Activated CD4-positive, alpha-beta T cell treated with anti-CD3 and anti-CD28 coated beads, Interleukin-2, amount 50 U/mL, for 48 hours (primary cell): ENCODE results near the gene GET4.

ENCODE experiments used
- DNase-seq, 2 experiments: peaks; one replicate each; pipeline ENCODE4 v3.0.0-alpha.2; 2020

The GET4 gene, protein sequence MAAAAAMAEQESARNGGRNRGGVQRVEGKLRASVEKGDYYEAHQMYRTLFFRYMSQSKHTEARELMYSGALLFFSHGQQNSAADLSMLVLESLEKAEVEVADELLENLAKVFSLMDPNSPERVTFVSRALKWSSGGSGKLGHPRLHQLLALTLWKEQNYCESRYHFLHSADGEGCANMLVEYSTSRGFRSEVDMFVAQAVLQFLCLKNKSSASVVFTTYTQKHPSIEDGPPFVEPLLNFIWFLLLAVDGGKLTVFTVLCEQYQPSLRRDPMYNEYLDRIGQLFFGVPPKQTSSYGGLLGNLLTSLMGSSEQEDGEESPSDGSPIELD

DNA sequence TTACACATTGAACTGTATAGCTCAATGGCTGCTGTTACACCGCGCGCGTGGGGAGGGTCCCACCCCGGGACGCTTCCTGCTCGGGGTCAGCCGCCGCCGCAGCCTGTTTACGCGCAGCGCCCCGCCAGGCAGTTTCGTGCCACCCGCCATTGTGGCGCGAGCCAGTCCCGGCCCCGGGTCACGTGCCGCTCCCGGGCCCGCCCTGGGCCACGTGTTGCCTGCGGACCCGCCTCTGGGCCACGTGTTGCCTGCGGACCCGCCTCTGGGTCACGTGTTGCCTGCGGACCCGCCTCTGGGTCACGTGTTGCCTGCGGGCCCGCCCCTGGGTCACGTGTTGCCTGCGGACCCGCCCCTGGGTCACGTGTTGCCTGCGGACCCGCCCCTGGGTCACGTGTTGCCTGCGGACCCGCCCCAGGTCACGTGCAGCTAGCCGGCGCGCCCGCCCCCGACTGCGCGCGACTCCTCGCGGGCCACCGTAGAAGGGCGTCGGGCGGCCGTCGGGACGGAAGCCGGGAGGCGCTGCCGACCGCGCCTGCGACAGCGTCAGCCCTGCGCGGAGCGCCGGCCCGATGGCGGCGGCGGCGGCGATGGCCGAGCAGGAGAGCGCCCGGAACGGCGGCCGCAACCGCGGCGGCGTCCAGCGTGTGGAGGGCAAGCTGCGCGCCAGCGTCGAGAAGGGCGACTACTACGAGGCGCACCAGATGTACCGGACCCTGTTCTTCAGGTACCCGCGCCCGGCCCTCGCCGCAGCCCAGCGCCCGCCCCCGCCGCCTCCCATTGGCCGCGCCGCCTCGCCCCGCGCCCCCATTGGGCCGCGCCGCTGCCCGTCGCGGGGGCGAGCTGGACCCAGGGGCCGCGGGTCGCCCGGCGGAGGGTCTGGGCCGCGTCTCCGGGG is at the start of gene GET4:
TSS of gene GET4 (plus strand) at position 478 of the 895 bp plus-strand sequence. CDS start at position 570, 92 bp downstream.
- peak; percentile 95 for DNase-seq

DNA sequence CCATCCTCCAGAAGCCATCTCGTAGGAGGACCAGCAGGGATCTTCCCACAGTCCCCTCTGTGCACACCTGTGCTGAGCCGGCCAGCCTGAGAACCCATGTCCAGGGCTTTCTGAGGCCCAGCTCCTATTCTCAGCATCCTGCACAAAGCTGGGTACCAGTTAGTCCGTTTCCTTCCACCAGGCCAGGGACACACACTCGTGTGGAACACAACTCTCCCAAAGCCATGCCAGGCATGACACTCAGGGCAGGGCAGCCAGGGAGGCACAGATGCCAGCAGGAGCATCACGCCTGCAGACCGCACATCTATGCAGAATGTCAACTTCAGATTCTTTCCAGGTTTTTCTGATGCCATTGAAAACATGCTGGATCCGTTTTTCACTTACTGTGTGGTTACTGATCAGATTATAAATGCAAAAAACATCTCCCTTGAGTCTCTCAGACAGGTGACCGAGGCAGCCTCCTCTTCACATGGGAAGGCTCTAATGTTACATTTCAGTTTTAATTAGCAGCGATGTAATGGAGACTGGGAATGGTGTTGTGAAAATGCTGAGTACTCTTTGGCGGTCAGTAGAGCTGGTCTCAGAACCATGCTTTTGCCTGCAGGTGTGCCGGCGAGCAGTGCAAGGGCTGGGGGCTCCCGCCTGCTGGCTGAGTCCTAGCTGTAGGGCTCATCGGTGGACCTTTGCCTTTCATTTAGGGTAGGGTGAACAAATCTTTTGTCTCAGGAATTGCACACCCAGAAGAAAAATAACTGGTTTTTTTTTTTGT is 47.4 kb upstream of the GET4 start:
- DNase-seq, result no peak

DNA sequence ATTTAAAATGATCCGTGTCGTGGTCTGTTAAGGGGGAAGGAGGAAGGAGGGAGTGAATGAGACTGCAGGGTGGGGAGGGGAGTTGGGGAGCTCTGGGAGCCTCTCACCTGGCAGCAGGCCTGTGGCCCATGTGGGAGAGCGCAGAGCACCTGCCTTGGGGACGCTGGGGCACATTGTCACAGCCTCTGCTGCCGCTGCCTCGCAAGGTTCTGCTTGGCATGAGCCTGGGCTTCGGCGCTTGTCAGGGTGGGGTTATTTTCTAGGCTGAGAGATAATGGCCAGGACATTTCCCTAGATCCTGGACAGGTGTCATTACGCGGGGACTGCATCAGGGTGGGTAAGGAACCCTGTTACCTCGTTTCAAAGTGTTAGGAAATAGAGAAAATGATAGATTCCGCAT is 46.3 kb upstream of the GET4 start:
- no peak for DNase-seq

DNA sequence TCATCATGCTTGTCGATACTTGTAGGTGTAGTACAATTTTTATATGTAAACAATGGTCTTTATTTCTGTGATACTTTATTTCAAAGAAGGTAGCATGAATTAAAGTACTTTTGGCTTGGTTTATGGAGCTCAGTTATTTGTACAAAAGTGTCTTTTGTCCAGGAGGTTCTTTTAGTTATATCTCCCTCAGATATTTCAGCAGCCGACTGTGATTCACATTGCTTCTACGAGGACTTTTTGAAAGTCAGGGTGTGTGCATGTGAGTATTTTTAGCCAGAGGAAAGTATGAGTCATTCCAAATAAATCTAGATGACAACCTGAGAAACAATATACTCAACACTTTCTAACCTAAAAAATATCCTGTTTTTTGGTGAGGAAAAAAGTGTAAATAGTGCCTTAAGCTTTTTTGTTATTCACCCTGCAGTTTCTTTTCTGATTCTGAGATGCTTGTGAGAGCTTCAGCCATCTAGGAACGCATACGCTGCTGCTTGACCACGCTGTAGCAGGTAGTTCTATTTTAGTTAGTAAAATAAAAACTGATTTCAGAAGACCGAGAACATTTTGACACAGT is 44.7 kb upstream of the GET4 start:
- DNase-seq, result peak in 1 of 2 experiments; percentile 26

DNA sequence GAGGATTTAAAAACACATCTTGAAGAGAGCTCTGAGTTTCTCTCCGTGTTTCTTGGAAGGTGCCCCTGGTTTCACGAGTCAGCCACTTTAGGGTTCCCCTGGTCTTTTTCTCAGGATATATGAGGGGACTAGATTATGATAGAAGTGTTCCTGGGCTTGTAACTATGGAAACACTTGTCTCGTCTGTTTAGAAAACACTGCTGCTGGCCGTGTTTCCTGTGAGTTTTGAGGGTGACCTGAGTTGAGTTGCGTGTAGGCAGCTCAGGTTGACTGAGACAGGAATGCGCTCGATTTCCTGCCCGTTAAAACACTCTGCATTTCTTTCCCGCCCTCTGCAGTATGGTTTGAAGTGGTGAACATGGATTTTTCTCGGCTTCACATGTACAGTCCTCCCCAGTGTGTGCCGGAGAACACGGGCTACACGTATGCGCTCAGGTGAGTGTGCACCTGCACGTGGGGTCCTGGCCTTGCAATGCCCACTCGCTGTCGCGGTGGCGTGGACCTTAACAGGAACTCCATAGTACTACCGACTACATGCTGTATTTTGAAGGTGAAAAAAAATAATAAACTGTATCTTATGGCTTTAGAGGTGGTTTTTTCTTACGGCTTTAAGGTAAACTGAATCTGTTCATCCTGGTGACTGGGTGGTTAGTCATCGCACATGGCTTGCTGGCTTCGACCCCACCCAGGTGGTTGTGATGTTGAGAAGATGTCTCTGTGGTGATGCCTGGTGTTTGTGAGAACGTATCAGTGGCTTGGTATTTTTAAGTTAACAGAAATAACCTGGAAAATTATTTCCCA is 44.0 kb upstream of the GET4 start, which contains the start of gene SUN1:
TSS of gene SUN1 (plus strand) at position 310 of the 801 bp plus-strand sequence. CDS start at position 359, 49 bp downstream.
- DNase-seq, result peak; percentile 60 to 72

DNA sequence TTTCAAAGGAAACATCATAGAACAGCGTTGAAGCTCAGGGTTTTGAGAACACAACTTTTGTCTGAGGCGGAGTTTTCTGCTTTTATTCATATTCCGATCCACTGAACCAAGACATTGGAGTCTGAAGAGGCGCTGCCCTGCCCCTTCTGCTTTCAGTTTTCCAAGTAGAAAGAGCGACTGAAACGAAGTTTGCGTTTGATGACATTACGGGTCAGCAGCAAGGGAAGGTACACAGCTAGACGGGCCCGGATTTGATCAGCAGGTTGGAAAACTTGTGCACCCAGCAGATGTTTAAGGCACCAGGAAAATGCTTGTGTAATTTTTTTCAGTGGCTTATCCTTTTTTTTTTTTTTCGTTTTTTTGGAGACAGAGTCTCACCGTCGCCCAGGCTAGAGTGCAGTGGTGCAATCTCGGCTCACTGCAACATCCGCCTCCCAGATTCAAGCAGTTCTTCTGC is 43.4 kb upstream of the GET4 start:
- DNase-seq, result no peak

DNA sequence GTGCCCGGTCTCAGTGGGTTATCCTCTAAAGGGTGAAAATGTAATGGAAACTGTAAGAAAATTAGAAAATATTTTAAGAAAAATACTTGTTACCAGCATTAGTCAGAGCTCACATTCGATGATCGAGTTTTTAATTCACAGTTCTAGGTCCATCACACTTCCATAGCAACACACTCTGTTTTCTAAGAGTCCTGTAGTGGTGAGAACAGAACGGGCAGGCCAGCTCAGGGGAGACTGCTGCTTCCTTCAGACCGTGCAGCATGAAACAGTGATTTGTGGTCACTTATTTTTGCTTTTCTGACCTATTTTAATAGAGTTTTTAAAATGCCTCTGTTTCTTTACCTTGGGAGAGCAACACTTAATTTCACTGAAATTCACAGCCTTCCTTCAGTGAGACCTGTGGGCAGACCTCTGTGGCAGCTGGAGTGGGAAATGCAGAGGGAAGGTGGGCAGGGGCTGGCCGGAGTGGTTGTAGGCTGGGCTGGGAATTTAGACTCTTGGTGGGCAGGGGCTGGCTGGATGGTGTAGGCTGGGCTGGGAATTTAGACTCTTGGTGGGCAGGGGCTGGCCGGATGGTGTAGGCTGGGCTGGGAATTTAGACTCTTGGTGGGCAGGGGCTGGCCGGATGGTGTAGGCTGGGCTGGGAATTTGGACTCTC is 42.6 kb upstream of the GET4 start:
- DNase-seq, result no peak

DNA sequence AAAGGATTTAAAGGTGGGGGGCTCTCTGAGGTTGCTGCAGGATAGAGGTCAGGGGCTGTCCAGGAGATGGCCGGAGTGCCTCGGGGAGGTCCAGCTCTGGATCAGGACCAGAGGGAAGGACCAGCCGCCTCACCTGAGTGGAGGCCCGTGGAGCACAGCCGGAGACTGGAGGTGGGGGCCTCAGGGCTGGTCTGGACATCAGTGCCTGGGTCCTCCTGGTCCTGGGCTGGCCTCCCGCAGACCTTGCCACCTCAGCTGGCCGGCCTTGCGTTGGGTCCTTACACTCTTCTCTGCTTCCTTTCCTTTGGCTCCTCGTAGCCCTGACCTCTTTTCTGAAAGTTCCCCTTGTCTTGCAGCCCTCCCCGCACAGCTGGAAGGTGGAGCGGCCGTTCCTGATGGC is 42.1 kb upstream of the GET4 start:
- no peak for DNase-seq

DNA sequence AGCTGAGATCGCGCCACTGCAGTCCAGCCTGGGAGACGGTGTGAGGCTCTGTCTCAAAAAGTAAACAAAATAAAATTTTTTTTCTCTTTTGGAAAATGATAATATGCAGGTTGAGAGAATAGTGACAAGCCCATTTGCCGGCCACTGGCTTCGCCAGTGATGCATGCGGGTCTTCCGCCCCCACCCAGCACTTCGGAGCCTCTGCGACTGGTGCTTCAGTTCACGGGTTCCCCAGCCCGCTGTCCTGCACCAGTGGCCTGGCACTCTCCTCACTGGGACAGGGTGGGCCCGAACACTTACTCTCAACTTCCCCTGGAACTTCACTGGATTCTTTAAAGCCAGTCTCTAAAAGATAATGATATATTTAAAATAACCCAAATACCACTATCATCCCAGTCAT is 41.3 kb upstream of the GET4 start:
- no peak for DNase-seq

DNA sequence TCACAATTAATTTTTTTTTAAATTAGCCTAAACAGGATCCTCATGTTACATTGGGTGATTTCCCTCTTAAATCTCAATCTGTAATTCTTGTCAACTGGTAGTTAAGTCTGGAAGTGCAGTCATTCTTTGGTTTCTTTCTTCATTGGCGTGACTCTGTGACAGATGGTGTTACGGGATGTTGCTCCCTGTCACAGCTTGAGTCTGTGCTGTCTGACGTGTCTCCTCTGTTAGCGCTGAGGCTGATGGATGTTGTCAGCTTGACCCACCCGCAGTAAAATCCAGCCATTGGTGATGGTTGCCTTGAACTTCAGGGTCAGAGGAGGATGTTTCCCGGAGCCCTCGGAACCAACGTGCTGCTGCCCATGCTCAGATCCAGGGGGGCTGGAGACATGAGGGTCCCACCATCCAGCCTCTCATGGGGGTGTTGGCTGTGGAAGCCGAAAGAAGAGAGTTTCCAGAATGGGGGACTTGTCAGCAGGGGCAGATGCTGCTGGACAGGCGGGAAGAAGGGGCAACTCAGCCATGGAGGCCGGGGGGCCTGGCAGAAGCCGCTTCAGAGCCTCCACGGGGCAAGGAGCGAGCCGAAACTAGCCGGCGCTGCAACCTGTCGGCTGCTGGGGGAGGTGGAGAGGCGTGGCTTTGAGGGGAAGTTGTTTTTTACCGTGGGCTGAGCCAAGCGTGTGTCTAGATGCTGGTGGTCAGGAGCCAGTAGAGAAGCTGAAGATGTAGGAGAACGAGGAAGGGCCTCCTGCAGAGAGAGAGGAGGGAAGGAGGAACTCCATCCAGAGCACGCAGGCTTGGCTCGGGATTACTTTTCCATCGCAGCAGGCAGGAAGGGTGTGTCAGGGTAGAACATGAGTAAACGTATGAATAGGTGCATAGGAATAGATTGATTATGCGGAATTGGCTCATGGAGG is 40.6 kb upstream of the GET4 start:
- no peak for DNase-seq

DNA sequence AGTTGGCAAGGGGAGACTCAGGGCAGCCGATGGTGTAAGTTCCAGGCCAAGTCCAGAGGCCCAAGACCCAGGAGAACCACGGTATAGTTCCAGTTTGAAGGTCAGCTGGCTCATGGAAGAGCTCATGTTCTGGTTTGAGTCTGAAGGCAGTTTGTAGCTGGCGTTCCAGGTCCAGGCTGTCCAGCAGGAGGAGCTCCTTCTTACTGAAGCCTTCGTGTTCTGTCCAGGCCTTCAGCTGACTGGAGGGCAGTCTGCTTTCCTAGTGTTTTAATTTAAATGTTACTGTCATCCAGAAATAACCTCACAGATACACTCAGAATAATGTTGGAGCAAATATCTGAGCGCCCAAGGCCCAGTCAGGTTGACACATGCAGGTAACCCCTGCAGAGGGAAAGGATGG is 39.9 kb upstream of the GET4 start:
- DNase-seq, result no peak

DNA sequence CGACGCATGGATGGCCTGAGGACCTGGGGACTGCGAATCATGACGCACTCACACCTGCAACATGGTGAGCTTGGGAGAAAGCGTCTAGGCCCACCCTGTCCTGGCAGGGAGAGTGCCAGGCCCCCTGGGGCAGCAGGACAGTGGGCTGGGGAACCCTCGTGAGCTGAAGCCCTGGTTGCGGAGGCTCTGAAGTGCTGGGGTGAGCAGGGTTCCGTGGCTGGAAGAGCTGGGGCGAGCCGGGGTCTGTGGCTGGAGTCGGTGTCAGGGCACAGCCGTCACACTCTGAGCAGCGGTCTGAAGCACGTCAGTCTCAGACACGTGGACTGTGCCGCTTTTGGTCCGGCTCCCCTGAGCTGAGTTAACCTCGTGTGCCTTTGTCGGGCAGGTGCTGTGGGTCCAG is 39.4 kb upstream of the GET4 start:
- no peak for DNase-seq

DNA sequence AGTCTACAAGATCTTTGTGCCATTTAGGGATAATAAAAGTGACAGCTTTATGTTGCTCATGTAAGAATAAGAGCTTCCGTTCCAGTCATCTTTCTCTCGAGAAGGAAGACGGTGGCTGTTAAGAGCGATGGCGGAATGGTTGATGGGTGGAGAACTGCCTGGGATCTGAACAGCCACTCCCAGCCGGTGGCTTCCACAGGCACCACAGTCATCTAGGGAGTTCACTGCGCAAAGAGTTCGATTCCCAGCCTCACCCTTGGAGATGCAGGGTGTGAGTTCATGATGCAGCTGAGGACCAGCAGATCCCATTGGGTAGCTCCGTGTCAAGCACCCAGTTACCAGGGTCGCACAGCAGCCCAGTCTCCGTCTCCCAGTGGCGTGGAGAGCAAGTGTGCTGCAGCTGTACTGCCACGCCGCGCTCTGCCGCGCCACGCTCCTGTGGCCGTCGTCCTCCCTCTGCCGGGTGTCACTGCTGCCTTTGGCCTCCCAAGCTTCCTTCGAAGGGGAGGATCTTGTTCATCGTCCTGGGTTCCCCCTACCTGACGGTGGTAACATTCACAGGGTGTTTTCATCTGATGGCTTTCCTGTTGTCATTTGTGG is 36.3 kb upstream of the GET4 start:
- no peak for DNase-seq

DNA sequence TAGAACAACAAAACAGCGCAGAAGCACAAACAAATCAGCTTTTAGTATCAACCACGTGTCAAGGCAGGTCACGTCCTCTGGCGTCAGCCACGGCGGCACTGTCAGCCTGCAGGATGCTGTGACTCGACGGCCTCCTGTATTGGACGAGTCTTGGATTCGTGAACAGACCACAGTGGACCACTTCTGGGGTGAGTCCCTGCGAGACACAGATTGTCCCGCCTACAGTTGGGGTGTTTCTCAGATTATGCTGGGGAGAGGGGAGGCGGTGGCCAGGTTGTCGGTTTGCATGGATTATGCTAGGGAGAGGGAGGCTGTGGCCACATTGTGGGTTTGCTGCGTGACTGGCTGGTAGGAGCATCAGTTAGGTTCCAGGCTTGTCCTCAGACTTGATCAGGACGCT is 34.4 kb upstream of the GET4 start:
- no peak for DNase-seq

DNA sequence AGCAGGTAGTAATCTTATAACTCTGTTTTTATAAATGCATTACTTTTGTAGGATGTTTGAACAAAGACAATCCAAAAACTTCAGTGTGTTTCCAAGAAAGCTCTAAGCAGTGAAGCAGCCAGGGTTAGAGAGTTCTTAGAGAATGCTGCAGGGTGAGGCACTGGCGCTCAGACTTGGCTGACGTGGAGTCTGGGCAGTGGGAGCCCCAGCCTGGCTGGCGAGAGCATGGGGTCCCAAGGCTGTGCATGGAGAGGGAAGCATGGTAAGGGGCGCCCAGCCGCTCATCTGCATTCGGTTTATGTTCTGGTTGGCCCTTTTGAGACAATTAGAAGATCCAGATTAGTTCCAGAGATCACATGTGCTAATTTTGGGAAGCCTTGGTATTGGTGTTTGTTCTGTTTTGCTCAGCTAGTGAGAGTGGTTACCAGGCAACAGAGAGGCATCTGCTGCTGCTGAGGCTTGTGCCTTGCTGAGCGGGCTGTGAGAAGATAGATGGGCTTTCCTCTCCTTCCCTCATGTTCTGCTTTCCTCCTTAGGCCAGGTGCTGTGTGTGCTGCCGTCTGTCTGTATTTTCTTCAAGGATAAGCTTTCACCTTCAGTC is 33.8 kb upstream of the GET4 start:
- no peak for DNase-seq

DNA sequence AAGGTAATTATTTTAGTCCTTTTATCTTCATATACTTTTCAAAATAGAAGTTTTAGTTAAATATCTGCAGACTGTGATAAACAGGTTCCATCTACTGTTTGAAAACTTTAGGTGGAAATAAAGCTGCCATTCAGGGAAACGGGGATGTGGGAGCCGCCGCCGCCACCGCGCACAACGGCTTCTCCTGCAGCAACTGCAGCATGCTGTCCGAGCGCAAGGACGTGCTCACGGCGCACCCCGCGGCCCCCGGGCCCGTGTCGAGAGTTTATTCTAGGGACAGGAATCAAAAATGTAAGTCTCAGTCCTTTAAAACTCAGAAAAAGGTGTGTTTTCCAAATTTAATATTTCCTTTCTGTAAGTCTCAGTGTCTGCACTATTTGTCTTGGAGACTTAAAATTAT is 33.1 kb upstream of the GET4 start:
- no peak for DNase-seq

DNA sequence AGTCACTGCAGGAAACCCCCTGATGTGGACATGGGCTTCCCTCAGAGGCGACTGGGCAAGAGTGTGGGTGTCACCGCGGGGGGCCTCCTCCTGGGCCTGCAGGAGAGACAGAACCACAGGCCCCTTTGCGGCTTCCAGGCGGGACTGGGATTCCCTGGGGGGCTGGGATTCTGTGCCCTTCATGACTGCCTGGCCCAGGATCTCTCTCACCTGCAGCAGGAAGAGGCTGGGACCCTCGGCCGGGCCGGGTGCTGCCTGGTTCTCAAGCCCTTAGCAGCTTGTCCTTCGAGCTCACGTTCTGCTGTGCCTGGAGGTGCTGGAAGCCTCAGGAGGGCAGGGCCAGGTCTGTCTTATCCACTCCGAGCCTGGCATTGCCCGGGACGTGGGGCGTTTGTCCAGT is 32.3 kb upstream of the GET4 start:
- DNase-seq, result no peak

DNA sequence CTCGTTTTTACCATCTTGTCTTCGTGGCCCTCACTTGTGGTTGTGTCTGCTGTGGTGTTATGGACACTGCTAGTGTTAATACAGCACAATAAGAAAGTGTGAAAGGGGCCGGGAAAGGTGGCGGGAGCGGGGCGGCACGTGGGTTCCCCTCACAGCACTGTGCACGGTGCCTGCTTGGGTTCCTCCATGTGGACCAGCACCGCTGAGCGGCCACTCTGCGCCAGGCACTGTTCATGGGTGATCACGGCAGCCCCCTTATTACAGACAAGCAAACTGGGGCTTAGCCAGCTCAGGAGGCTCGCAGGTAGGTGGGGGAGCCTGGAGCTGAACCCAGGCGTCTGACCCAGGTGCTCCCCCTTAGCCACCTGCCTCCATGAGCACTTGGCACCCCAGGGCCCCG is 31.8 kb upstream of the GET4 start:
- no peak for DNase-seq

DNA sequence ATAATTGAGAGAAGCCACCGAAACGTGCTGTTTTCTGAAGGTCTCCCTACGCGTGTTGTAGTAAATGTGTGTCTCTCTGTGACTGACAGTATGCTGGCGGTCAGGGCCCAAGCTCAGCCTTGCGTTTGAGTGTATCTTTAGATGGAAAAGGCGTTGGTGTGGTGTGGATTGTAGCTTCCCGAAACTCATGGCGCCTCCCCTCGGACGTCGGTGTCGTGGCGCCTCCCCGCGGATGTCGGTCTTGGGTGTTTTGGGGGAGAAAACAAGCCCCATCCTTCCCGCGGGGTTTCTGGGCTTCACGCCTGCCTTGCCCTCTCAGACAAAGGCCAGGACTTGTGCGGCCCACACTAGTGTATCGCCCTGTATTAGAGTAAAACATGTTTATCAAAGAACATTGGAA is 31.3 kb upstream of the GET4 start:
- DNase-seq, result no peak
